Parathyroid adenoma (tissue), 2 donors: ENCODE results near the gene TRABD2B.

Experiments
- H2AFZ ChIP-seq: fragments of 300-600 bp; sonication (generic); one replicate; pipeline ENCODE4 v1.7.0; 2017; ENCODE audit warnings: antibody characterized with exemption, mild to moderate bottlenecking
- H3K27ac ChIP-seq: fragments of 300-600 bp; sonication (generic); one replicate; pipeline ENCODE4 v1.7.0; 2017
- H3K27me3 ChIP-seq: fragments of 300-600 bp; sonication (generic); one replicate; pipeline ENCODE4 v1.7.0; 2017; ENCODE audit warnings: low read length; ENCODE audit not compliant: control insufficient read depth, insufficient read depth
- H3K36me3 ChIP-seq: fragments of 300-600 bp; sonication (generic); one replicate; pipeline ENCODE4 v1.7.0; 2017; ENCODE audit warnings: low read length; ENCODE audit not compliant: control insufficient read depth, insufficient read depth
- H3K4me1 ChIP-seq: fragments of 300-600 bp; sonication (generic); one replicate; pipeline ENCODE4 v1.7.0; 2017; ENCODE audit warnings: control low read depth
- H3K4me2 ChIP-seq: fragments of 300-600 bp; sonication (generic); one replicate; pipeline ENCODE4 v1.7.0; 2017; ENCODE audit warnings: low read length
- H3K4me3 ChIP-seq: fragments of 300-600 bp; sonication (generic); one replicate; pipeline ENCODE4 v1.7.0; 2017; ENCODE audit warnings: low read depth, low read length
- H3K79me2 ChIP-seq: fragments of 300-600 bp; sonication (generic); one replicate; pipeline ENCODE4 v1.7.0; 2017; ENCODE audit warnings: control low read depth
- H3K9ac ChIP-seq: fragments of 300-600 bp; sonication (generic); one replicate; pipeline ENCODE4 v1.7.0; 2017; ENCODE audit warnings: mild to moderate bottlenecking
- H3K9me3 ChIP-seq: fragments of 300-600 bp; sonication (generic); one replicate; pipeline ENCODE4 v1.7.0; 2017; ENCODE audit warnings: low read length; ENCODE audit not compliant: control insufficient read depth
- CTCF ChIP-seq: fragments of 300-600 bp; sonication (generic); IDR thresholded peaks from one replicate; pipeline ENCODE4 v1.7.0; 2017; ENCODE audit warnings: antibody characterized with exemption, mild to moderate bottlenecking
- donor health status: primary hyperparathyroidism.

TRABD2B gene

GRCh38 chr1:47993416-47993740 lies 3.8 kb downstream of the TRABD2B start:
- H3K36me3 ChIP-seq, result no peaks in the 10 kb centered on the region
- no peak overlapping the region for H3K4me2 ChIP-seq
- no peaks in the 10 kb centered on the region for H3K4me1 ChIP-seq
- H3K4me3 ChIP-seq, result no peak overlapping the region
- no peak overlapping the region for H2AFZ ChIP-seq
- no peak for TF ChIP-seq CTCF
- no peak overlapping the region for H3K9ac ChIP-seq
- H3K27me3 ChIP-seq, result peaks cover 2% of the 10 kb centered on the region
- no peaks in the 10 kb centered on the region for H3K79me2 ChIP-seq
- H3K9me3 ChIP-seq, result no peaks in the 10 kb centered on the region
- no peak overlapping the region for H3K27ac ChIP-seq

GRCh38 chr1:47992720-47993415 lies 4.3 kb downstream of the TRABD2B start:
- Histone ChIP-seq H3K79me2 (no peaks in the 10 kb centered on the region), H2AFZ (no peak overlapping the region), H3K27me3 (no peaks in the 10 kb centered on the region), H3K4me2 (no peak overlapping the region), H3K27ac (no peak overlapping the region), H3K4me1 (no peaks in the 10 kb centered on the region), H3K9me3 (no peaks in the 10 kb centered on the region), H3K9ac (no peak overlapping the region), H3K4me3 (no peak overlapping the region), H3K36me3 (no peaks in the 10 kb centered on the region)
- TF ChIP-seq CTCF, result no peak

- no peaks in the 10 kb centered on the region for H3K36me3 ChIP-seq
- no peaks in the 10 kb centered on the region for H3K9me3 ChIP-seq
- H3K27ac ChIP-seq, result no peak overlapping the region
- H3K4me3 ChIP-seq, result no peak overlapping the region
- no peak overlapping the region for H3K4me2 ChIP-seq
- no peaks in the 10 kb centered on the region for H3K4me1 ChIP-seq
- no peaks in the 10 kb centered on the region for H3K27me3 ChIP-seq
- H2AFZ ChIP-seq, result no peak overlapping the region
- no peak for TF ChIP-seq CTCF
- H3K9ac ChIP-seq, result no peak overlapping the region
- H3K79me2 ChIP-seq, result no peaks in the 10 kb centered on the region
Observed at GRCh38 chr1:47991673-47992072, 5.5 kb downstream of the TRABD2B start.

- no peak overlapping the region for H3K4me3 ChIP-seq
- H2AFZ ChIP-seq, result no peak overlapping the region
- H3K27me3 ChIP-seq, result no peaks in the 10 kb centered on the region
- H3K9me3 ChIP-seq, result no peaks in the 10 kb centered on the region
- H3K79me2 ChIP-seq, result no peaks in the 10 kb centered on the region
- H3K36me3 ChIP-seq, result no peaks in the 10 kb centered on the region
- H3K4me2 ChIP-seq, result no peak overlapping the region
- no peaks in the 10 kb centered on the region for H3K4me1 ChIP-seq
- H3K27ac ChIP-seq, result no peak overlapping the region
- TF ChIP-seq CTCF, result no peak
- no peak overlapping the region for H3K9ac ChIP-seq
Observed at GRCh38 chr1:47991187-47991586, 6.0 kb downstream of the TRABD2B start.

GRCh38 chr1:47990286-47990685 lies 6.9 kb downstream of the TRABD2B start:
- Histone ChIP-seq H3K9ac (no peak overlapping the region), H3K27me3 (no peaks in the 10 kb centered on the region), H3K4me2 (no peak overlapping the region), H2AFZ (no peak overlapping the region), H3K36me3 (no peaks in the 10 kb centered on the region), H3K4me3 (no peak overlapping the region), H3K27ac (no peak overlapping the region), H3K79me2 (no peaks in the 10 kb centered on the region), H3K9me3 (no peaks in the 10 kb centered on the region), H3K4me1 (no peaks in the 10 kb centered on the region)
- no peak for TF ChIP-seq CTCF
